CD1c-positive myeloid dendritic cell (primary cell): ENCODE measurements around the gene ADGRL3.

ENCODE experiments used
- DNase-seq: peaks from one replicate; pipeline ENCODE4 v3.0.0-alpha.2; 2016; ENCODE audit errors: extremely low spot score

ADGRL3 gene

GRCh38 chr4:61545902-61546480, 345.9 kb downstream of the ADGRL3 start:
- DNase-seq: no peak

GRCh38 chr4:61549336-61549735, 349.2 kb downstream of the ADGRL3 start:
- no peak for DNase-seq

GRCh38 chr4:61553557-61554125, 353.5 kb downstream of the ADGRL3 start:
- no peak for DNase-seq

GRCh38 chr4:61555789-61556188, 355.7 kb downstream of the ADGRL3 start:
- DNase-seq: no peak

GRCh38 chr4:61556277-61556676, 356.2 kb downstream of the ADGRL3 start:
- no peak for DNase-seq

GRCh38 chr4:61559396-61559795, 359.3 kb downstream of the ADGRL3 start:
- no peak for DNase-seq

GRCh38 chr4:61561028-61561427, 360.9 kb downstream of the ADGRL3 start:
- DNase-seq: no peak

GRCh38 chr4:61571761-61572559, 371.8 kb downstream of the ADGRL3 start:
- no peak for DNase-seq

- no peak for DNase-seq
Observed at GRCh38 chr4:61575796-61576195, 375.7 kb downstream of the ADGRL3 start.

GRCh38 chr4:61579786-61580185, 379.7 kb downstream of the ADGRL3 start:
- DNase-seq: no peak

GRCh38 chr4:61580721-61581377, 380.7 kb downstream of the ADGRL3 start:
- no peak for DNase-seq

- no peak for DNase-seq
Observed at GRCh38 chr4:61583696-61584095, 383.6 kb downstream of the ADGRL3 start.

- DNase-seq: no peak
Observed at GRCh38 chr4:61588621-61589402, 388.7 kb downstream of the ADGRL3 start.

- no peak for DNase-seq
Observed at GRCh38 chr4:61590881-61591280, 390.8 kb downstream of the ADGRL3 start.

GRCh38 chr4:61596606-61597340, 396.6 kb downstream of the ADGRL3 start:
- no peak for DNase-seq

- no peak for DNase-seq
Observed at GRCh38 chr4:61603086-61603485, 403.0 kb downstream of the ADGRL3 start.

- no peak for DNase-seq
Observed at GRCh38 chr4:61604054-61604453, 403.9 kb downstream of the ADGRL3 start.

GRCh38 chr4:61605984-61606383, 405.9 kb downstream of the ADGRL3 start:
- peak; percentile 34 for DNase-seq

- DNase-seq: no peak
Observed at GRCh38 chr4:61614231-61614630, 414.1 kb downstream of the ADGRL3 start.

GRCh38 chr4:61619528-61619927, 419.4 kb downstream of the ADGRL3 start:
- no peak for DNase-seq

- no peak for DNase-seq
Observed at GRCh38 chr4:61628282-61628681, 428.2 kb downstream of the ADGRL3 start.
